ENCODE measurements around the gene DUSP11.

The DUSP11 gene

GRCh38 chr2:73716543-73717250 is 63.2 kb downstream of the DUSP11 start:
- DNase-seq (ENCODE audit: low read depth in 1 of 2, low spot score in 1 of 2): no peak
- Histone ChIP-seq H3K4me3 (replicated peaks; ENCODE audit: insufficient read depth, low read length) (no peak overlapping the region), H3K27me3 (ENCODE audit: insufficient read depth, poor library complexity, severe bottlenecking) (no peaks in the 10 kb centered on the region), H3K27ac (replicated peaks) (no peak overlapping the region)
- TF ChIP-seq GABPA (IDR thresholded peaks at IDR 0.05; ENCODE audit: low read depth): no peak
- TF ChIP-seq, protein P1, sequence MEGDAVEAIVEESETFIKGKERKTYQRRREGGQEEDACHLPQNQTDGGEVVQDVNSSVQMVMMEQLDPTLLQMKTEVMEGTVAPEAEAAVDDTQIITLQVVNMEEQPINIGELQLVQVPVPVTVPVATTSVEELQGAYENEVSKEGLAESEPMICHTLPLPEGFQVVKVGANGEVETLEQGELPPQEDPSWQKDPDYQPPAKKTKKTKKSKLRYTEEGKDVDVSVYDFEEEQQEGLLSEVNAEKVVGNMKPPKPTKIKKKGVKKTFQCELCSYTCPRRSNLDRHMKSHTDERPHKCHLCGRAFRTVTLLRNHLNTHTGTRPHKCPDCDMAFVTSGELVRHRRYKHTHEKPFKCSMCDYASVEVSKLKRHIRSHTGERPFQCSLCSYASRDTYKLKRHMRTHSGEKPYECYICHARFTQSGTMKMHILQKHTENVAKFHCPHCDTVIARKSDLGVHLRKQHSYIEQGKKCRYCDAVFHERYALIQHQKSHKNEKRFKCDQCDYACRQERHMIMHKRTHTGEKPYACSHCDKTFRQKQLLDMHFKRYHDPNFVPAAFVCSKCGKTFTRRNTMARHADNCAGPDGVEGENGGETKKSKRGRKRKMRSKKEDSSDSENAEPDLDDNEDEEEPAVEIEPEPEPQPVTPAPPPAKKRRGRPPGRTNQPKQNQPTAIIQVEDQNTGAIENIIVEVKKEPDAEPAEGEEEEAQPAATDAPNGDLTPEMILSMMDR (IDR thresholded peaks at IDR 0.05; ENCODE audit: insufficient read depth, low read length): no peak
- TF ChIP-seq POLR2AphosphoS5 (IDR thresholded peaks at IDR 0.05; ENCODE audit: low read depth): no peak
- TF ChIP-seq REST (IDR thresholded peaks at IDR 0.05; ENCODE audit: insufficient replicate concordance, low read depth): no peak
- TF ChIP-seq SPI1 (IDR thresholded peaks at IDR 0.05; ENCODE audit: borderline replicate concordance, low read depth): no peak

- TF ChIP-seq GABPA (IDR thresholded peaks at IDR 0.05; ENCODE audit: low read depth) (no peak), SPI1 (IDR thresholded peaks at IDR 0.05; ENCODE audit: borderline replicate concordance, low read depth) (no peak), POLR2AphosphoS5 (IDR thresholded peaks at IDR 0.05; ENCODE audit: low read depth) (no peak), REST (IDR thresholded peaks at IDR 0.05; ENCODE audit: insufficient replicate concordance, low read depth) (no peak)
- TF ChIP-seq, protein P1 (IDR thresholded peaks at IDR 0.05; ENCODE audit: insufficient read depth, low read length): no peak
- H3K4me3 ChIP-seq (replicated peaks; ENCODE audit: insufficient read depth, low read length): no peak overlapping the region
- H3K27ac ChIP-seq (replicated peaks): no peak overlapping the region
- H3K27me3 ChIP-seq (ENCODE audit: insufficient read depth, poor library complexity, severe bottlenecking): no peaks in the 10 kb centered on the region
- no peak for DNase-seq (ENCODE audit: low read depth in 1 of 2, low spot score in 1 of 2)
These were observed 65.8 kb downstream of the DUSP11 start for GRCh38 chr2:73714091-73714490.

All from HL-60 (cell line).